ENCODE data around the gene SLC25A43.
"Not testable (repeated sequence)": the region's sequence is repeated elsewhere in the genome, so short reads cannot be mapped to it uniquely, and the experiment has no call there.

The SLC25A43 gene

GRCh38 chrX:119410027-119410819, 11.1 kb downstream of the SLC25A43 start:
- no peak for DNase-seq

- DNase-seq, result no peak
Measured at GRCh38 chrX:119410854-119411253, 11.7 kb downstream of the SLC25A43 start.

GRCh38 chrX:119411959-119412358, 12.8 kb downstream of the SLC25A43 start:
- DNase-seq, result no peak

- DNase-seq, result no peak
Measured at GRCh38 chrX:119417376-119417775, 18.2 kb downstream of the SLC25A43 start.

- no peak for DNase-seq
Measured at GRCh38 chrX:119417842-119418241, 18.7 kb downstream of the SLC25A43 start.

- no peak for DNase-seq
Measured at GRCh38 chrX:119419146-119419545, 20.0 kb downstream of the SLC25A43 start.

- DNase-seq, result no peak
Measured at GRCh38 chrX:119419898-119420297, 20.8 kb downstream of the SLC25A43 start.

GRCh38 chrX:119421016-119421705, 22.0 kb downstream of the SLC25A43 start:
- no peak for DNase-seq

GRCh38 chrX:119423631-119424030, 24.5 kb downstream of the SLC25A43 start:
- no peak for DNase-seq

GRCh38 chrX:119424999-119425398, 25.9 kb downstream of the SLC25A43 start:
- DNase-seq, result no peak

GRCh38 chrX:119427024-119427794, 28.1 kb downstream of the SLC25A43 start:
- no peak for DNase-seq

- no peak for DNase-seq
Measured at GRCh38 chrX:119427795-119428185, 28.7 kb downstream of the SLC25A43 start.

GRCh38 chrX:119429471-119429870, 30.3 kb downstream of the SLC25A43 start:
- DNase-seq, result no peak

- not testable (repeated sequence) for DNase-seq
Measured at GRCh38 chrX:119441295-119441694, 42.2 kb downstream of the SLC25A43 start.

- DNase-seq, result no peak
Measured at GRCh38 chrX:119442286-119442685, 43.1 kb downstream of the SLC25A43 start.

GRCh38 chrX:119453202-119453601, 54.1 kb downstream of the SLC25A43 start:
- DNase-seq, result no peak

- no peak for DNase-seq
Measured at GRCh38 chrX:119455264-119455663, 56.1 kb downstream of the SLC25A43 start.

GRCh38 chrX:119459181-119459580, 60.0 kb downstream of the SLC25A43 start:
- DNase-seq, result no peak

- no peak for DNase-seq
Measured at GRCh38 chrX:119465555-119465954, 66.4 kb downstream of the SLC25A43 start.

- DNase-seq, result no peak
Measured at GRCh38 chrX:119466970-119467369, 67.8 kb downstream of the SLC25A43 start.

- DNase-seq, result no peak
Measured at GRCh38 chrX:119467433-119467832, 68.3 kb downstream of the SLC25A43 start.

GRCh38 chrX:119467842-119468550, 68.9 kb downstream of the SLC25A43 start, which contains the start of gene SLC25A5:
Gene SLC25A5, plus strand, starts transcription at chrX:119468444. Its CDS starts 72 bp downstream, at chrX:119468516.
- peak; percentile 4 for DNase-seq

Measured in cortex of kidney (tissue), 1 donor.